Mesendoderm (in vitro differentiated cells): Measurements from ENCODE around the gene ACER1.

Experiments used
- DNase-seq: peaks from one replicate; pipeline ENCODE4 v3.0.0; 2013
- H2AK5ac ChIP-seq: 2 replicates; pipeline ENCODE4 v1.6.1; 2013; ENCODE audit warnings: low read length, inconsistent platforms
- H2BK120ac ChIP-seq: 2 replicates; pipeline ENCODE4 v1.6.1; 2013; ENCODE audit warnings: low read depth, mild to moderate bottlenecking, low read length, moderate library complexity, mixed read lengths
- H2BK15ac ChIP-seq: replicated peaks from 2 replicates; pipeline ENCODE4 v1.6.1; 2013; ENCODE audit warnings: low read depth, mild to moderate bottlenecking, moderate library complexity
- H2BK5ac ChIP-seq: 2 replicates; pipeline ENCODE4 v1.6.1; 2013; ENCODE audit warnings: low read length, inconsistent platforms
- H3K18ac ChIP-seq: 2 replicates; pipeline ENCODE4 v1.6.1; 2013; ENCODE audit warnings: mild to moderate bottlenecking, low read length, mixed read lengths
- H3K23ac ChIP-seq: one replicate; pipeline ENCODE4 v1.6.1; 2013; ENCODE audit warnings: low read length
- H3K27ac ChIP-seq: 2 replicates; pipeline ENCODE4 v1.5.1; 2013; ENCODE audit warnings: low read depth, mild to moderate bottlenecking, inconsistent platforms, low read length, moderate library complexity
- H3K27me3 ChIP-seq: 2 replicates; pipeline ENCODE4 v1.6.1; 2013; ENCODE audit warnings: low read length, control low read depth, mild to moderate bottlenecking, inconsistent platforms; ENCODE audit not compliant: insufficient read depth, poor library complexity
- H3K36me3 ChIP-seq: 2 replicates; pipeline ENCODE4 v1.6.1; 2013; ENCODE audit warnings: low read length, inconsistent platforms; ENCODE audit not compliant: control insufficient read depth, insufficient read depth
- H3K4ac ChIP-seq: one replicate; pipeline ENCODE4 v1.6.1; 2013; ENCODE audit warnings: low read depth, mild to moderate bottlenecking, low read length, moderate library complexity
- H3K4me1 ChIP-seq: 2 replicates; pipeline ENCODE4 v1.6.1; 2013; ENCODE audit warnings: low read depth, low read length, inconsistent platforms; ENCODE audit not compliant: control insufficient read depth
- H3K4me2 ChIP-seq: 2 replicates; pipeline ENCODE4 v1.6.1; 2013; ENCODE audit warnings: low read length
- H3K4me3 ChIP-seq: 2 replicates; pipeline ENCODE4 v1.5.1; 2013; ENCODE audit warnings: mild to moderate bottlenecking, low read length
- H3K56ac ChIP-seq: one replicate; pipeline ENCODE4 v1.6.1; 2013; ENCODE audit warnings: low read length
- H3K79me1 ChIP-seq: 2 replicates; pipeline ENCODE4 v1.6.1; 2013; ENCODE audit warnings: low read length, inconsistent platforms
- H3K79me2 ChIP-seq: 2 replicates; pipeline ENCODE4 v1.6.1; 2013; ENCODE audit warnings: mild to moderate bottlenecking, low read length; ENCODE audit not compliant: control insufficient read depth, insufficient read depth
- H3K9ac ChIP-seq: 2 replicates; pipeline ENCODE4 v1.6.1; 2013; ENCODE audit warnings: low read length, inconsistent platforms
- H4K5ac ChIP-seq: one replicate; pipeline ENCODE4 v1.6.1; 2013; ENCODE audit warnings: low read length
- H4K8ac ChIP-seq: one replicate; pipeline ENCODE4 v1.6.1; 2013; ENCODE audit warnings: low read depth, mild to moderate bottlenecking, control low read depth, low read length, moderate library complexity
- WGBS: extraction: QIAGEN DNeasy Blood & Tissue Kit; methylation state at CpG from one replicate; pipeline ENCODE4 v1.1.7; 2013; ENCODE audit warnings: low lambda C conversion rate, missing lambda C conversion rate; ENCODE audit not compliant: insufficient coverage; ENCODE audit errors: extremely low coverage; 5-methylcytosine and 5-hydroxymethylcytosine counted together

Gene ACER1

DNA sequence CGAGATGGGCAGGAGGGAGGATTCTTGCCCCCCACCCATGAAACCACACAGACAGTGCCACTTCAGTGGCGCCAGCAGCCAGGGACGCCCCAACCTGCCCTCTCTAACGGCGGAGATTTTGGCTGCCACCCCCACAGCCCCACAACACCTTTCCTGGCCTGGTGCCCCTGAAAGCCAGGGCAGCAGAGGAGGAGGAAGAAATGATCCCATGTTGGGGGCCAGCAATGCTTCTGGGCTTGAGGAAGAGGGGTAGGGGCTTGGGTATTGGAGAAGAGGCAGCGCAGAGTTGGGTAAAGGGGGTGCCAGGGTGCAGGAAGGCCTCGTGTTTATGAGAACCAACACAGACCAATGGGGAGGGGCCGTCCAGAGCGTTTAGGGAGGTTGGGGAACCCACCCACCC lies 55.4 kb downstream of the ACER1 start:
- no peak overlapping the region for H2BK120ac ChIP-seq
- no peak overlapping the region for H3K23ac ChIP-seq
- H3K4ac ChIP-seq = no peak overlapping the region
- H3K56ac ChIP-seq = peak overlapping the region; percentile 57
- DNase-seq = no peak
- H3K36me3 ChIP-seq = no peaks in the 10 kb centered on the region
- H3K4me3 ChIP-seq = no peak overlapping the region
- H3K79me1 ChIP-seq = peaks cover 45% of the 10 kb centered on the region
- H3K9ac ChIP-seq = peak overlapping the region; percentile 27
- H4K5ac ChIP-seq = no peak overlapping the region
- no peak overlapping the region for H3K27ac ChIP-seq
- peaks cover 11% of the 10 kb centered on the region for H3K4me1 ChIP-seq
- no peak overlapping the region for H3K18ac ChIP-seq
- no peaks in the 10 kb centered on the region for H3K27me3 ChIP-seq
- no peak overlapping the region for H2BK5ac ChIP-seq
- WGBS = no CpG with 5 or more reads among the region's 9 CpGs
- H3K4me2 ChIP-seq = no peak overlapping the region
- no peak overlapping the region for H2AK5ac ChIP-seq
- no peak overlapping the region for H2BK15ac ChIP-seq
- H4K8ac ChIP-seq = no peak overlapping the region
- H3K79me2 ChIP-seq = peaks cover 62% of the 10 kb centered on the region

DNA sequence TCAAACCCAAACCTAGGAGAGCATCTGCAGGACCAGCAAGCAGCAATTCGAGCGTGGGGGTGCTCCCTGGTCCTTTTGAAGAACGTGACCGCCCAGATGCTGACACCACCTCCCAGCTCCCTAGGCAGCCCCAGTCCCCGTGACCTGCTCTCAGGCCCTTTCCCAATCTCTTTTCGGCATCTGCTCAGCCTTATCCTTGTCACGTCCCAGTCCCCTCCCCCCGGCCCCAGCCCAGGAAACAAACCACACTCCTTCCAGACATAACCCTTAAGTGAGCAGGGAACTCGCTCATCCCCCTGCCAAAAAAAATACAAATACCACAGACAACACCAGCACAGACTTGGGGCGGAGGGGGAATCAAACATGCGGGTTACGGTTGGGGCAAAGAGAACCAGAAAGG lies 57.0 kb downstream of the ACER1 start:
- H3K27me3 ChIP-seq = no peaks in the 10 kb centered on the region
- no peak overlapping the region for H4K8ac ChIP-seq
- peaks cover 77% of the 10 kb centered on the region for H3K79me2 ChIP-seq
- H3K27ac ChIP-seq = no peak overlapping the region
- H3K9ac ChIP-seq = peak overlapping the region; percentile 6
- WGBS = no CpG with 5 or more reads among the region's 12 CpGs
- no peak overlapping the region for H3K4me3 ChIP-seq
- no peak overlapping the region for H2AK5ac ChIP-seq
- no peak overlapping the region for H2BK5ac ChIP-seq
- H3K79me1 ChIP-seq = peaks cover 50% of the 10 kb centered on the region
- no peak overlapping the region for H2BK15ac ChIP-seq
- H3K4ac ChIP-seq = no peak overlapping the region
- H3K23ac ChIP-seq = peak overlapping the region; percentile 66
- no peak overlapping the region for H4K5ac ChIP-seq
- peaks cover 19% of the 10 kb centered on the region for H3K4me1 ChIP-seq
- no peaks in the 10 kb centered on the region for H3K36me3 ChIP-seq
- H3K18ac ChIP-seq = no peak overlapping the region
- DNase-seq = peak; percentile 57
- H3K56ac ChIP-seq = peak overlapping the region; percentile 35
- no peak overlapping the region for H2BK120ac ChIP-seq
- H3K4me2 ChIP-seq = no peak overlapping the region

DNA sequence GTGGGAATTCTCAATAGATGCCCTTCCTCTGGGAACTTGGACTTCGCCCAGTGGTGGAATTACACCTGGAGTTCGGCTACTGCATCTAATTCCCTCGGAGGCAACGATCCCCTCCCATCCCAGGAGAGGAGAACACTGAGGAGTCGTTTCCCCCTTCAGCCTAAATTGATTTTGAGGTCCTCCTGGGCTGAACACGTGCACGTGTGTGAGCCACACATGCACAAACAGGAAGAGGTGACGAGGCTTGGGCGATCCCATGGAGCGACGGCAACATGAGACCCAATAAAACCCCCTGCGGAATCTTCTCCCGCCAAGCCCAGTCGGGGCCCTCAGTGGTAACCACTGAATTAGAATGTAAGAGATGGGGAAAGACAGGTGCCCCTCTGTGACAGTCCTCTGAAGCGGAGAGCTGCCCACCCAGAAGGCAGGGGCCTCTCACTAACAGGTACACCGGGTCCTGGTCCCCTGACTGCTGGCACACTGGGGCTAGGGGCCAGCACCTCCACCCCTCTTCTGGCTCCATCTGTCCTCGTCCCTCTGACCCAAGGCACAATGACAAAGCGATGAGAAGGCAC lies 58.2 kb downstream of the ACER1 start:
- H3K18ac ChIP-seq = no peak overlapping the region
- no peak overlapping the region for H3K4me2 ChIP-seq
- DNase-seq = no peak
- peaks cover under 1% of the 10 kb centered on the region for H3K36me3 ChIP-seq
- no peak overlapping the region for H3K4ac ChIP-seq
- H4K8ac ChIP-seq = no peak overlapping the region
- no peak overlapping the region for H2BK5ac ChIP-seq
- H3K79me1 ChIP-seq = peaks cover 54% of the 10 kb centered on the region
- H4K5ac ChIP-seq = no peak overlapping the region
- no CpG with 5 or more reads among the region's 18 CpGs for WGBS
- H3K4me3 ChIP-seq = no peak overlapping the region
- H3K56ac ChIP-seq = peak overlapping the region; percentile 0
- H3K4me1 ChIP-seq = peaks cover 19% of the 10 kb centered on the region
- peak overlapping the region; percentile 45 for H3K23ac ChIP-seq
- H3K27ac ChIP-seq = no peak overlapping the region
- H3K9ac ChIP-seq = no peak overlapping the region
- H2BK15ac ChIP-seq = no peak overlapping the region
- H2AK5ac ChIP-seq = no peak overlapping the region
- H3K79me2 ChIP-seq = peaks cover 88% of the 10 kb centered on the region
- no peak overlapping the region for H2BK120ac ChIP-seq
- H3K27me3 ChIP-seq = no peaks in the 10 kb centered on the region

DNA sequence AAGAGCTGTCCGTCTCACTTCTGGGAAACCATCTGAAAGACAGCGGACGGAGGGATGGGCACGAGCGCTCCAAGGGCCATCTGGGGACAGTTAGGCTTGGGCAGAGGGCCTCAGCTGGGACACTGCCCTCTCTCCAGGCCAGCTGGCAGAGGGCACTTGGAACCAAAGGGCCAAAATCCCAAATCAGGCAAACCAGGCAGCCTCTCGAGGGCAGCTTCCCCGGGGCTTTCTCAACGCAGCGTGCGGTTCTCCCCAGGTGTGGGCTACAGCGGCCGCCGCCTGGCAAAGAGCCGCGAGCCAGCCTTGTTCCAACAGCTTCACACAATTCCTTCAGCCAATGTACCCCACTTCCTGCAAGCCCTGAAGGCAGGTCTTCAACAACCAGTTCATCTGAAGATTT lies 58.7 kb downstream of the ACER1 start:
- H2BK120ac ChIP-seq = no peak overlapping the region
- H3K79me1 ChIP-seq = peaks cover 56% of the 10 kb centered on the region
- no peak overlapping the region for H3K9ac ChIP-seq
- H2BK5ac ChIP-seq = no peak overlapping the region
- no peak overlapping the region for H3K27ac ChIP-seq
- H3K27me3 ChIP-seq = no peaks in the 10 kb centered on the region
- peaks cover 19% of the 10 kb centered on the region for H3K4me1 ChIP-seq
- DNase-seq = no peak
- H2AK5ac ChIP-seq = no peak overlapping the region
- peaks cover 89% of the 10 kb centered on the region for H3K79me2 ChIP-seq
- peaks cover 2% of the 10 kb centered on the region for H3K36me3 ChIP-seq
- no peak overlapping the region for H3K4me3 ChIP-seq
- H3K23ac ChIP-seq = peak overlapping the region; percentile 45
- H3K4ac ChIP-seq = no peak overlapping the region
- WGBS = no CpG with 5 or more reads among the region's 15 CpGs
- H4K8ac ChIP-seq = no peak overlapping the region
- no peak overlapping the region for H3K18ac ChIP-seq
- H3K4me2 ChIP-seq = no peak overlapping the region
- H2BK15ac ChIP-seq = no peak overlapping the region
- no peak overlapping the region for H3K56ac ChIP-seq
- H4K5ac ChIP-seq = no peak overlapping the region

DNA sequence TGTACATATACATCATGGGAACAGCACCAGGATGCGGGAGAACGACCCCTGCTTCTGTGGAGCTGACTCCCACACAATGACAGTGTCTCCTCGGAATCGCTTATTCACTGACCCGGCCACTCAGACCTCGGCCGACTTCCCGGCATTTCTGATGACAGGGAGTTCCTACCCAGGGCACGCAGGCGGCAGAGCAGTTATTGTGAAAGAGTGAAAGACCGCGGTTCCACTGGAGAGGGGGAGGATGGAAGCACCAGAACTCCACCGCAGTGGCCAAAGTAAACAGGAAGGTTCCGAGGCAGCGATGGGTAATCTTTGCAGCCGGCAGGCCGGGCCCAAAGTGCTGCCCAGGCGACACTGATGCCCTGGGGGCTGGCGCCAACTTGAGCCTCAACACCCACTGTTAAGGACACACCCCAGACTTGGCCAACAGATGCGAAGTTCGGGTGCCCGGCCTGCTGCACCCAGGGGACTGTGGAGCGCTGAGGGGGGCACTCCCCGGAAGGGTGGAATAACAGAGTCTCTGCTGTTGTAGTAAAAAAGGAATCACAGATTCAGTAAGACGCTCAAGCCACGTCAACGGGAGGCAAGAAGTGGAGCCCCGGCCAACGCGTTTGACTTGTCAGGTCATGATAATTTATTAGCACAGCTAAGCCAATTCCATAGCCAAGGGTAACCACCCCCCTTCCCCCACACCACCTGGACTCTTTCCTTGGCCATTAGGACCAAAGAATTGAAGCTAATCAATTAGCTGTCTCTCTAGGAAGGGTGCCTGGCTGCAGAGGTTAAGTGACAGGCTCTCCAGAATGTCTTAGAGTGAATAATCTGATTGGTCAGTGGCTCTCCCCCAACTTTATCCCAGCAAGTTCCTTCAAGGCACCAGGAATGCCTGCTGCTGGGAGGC lies 59.5 kb downstream of the ACER1 start:
- no CpG with 5 or more reads among the region's 30 CpGs for WGBS
- H3K4me2 ChIP-seq = no peak overlapping the region
- no peak overlapping the region for H2BK120ac ChIP-seq
- no peak overlapping the region for H4K5ac ChIP-seq
- no peak overlapping the region for H3K4ac ChIP-seq
- H3K36me3 ChIP-seq = peaks cover 2% of the 10 kb centered on the region
- H2AK5ac ChIP-seq = no peak overlapping the region
- no peak overlapping the region for H4K8ac ChIP-seq
- no peak overlapping the region for H2BK5ac ChIP-seq
- H3K79me2 ChIP-seq = peaks cover 90% of the 10 kb centered on the region
- H3K79me1 ChIP-seq = peaks cover 57% of the 10 kb centered on the region
- peak overlapping the region; percentile 17 for H3K56ac ChIP-seq
- H2BK15ac ChIP-seq = no peak overlapping the region
- H3K27ac ChIP-seq = no peak overlapping the region
- no peak overlapping the region for H3K9ac ChIP-seq
- DNase-seq = no peak
- H3K4me3 ChIP-seq = no peak overlapping the region
- peaks cover 19% of the 10 kb centered on the region for H3K4me1 ChIP-seq
- no peak overlapping the region for H3K18ac ChIP-seq
- no peaks in the 10 kb centered on the region for H3K27me3 ChIP-seq
- H3K23ac ChIP-seq = no peak overlapping the region
